ENCODE data around the gene MAGOHB.

MAGOHB gene

DNA sequence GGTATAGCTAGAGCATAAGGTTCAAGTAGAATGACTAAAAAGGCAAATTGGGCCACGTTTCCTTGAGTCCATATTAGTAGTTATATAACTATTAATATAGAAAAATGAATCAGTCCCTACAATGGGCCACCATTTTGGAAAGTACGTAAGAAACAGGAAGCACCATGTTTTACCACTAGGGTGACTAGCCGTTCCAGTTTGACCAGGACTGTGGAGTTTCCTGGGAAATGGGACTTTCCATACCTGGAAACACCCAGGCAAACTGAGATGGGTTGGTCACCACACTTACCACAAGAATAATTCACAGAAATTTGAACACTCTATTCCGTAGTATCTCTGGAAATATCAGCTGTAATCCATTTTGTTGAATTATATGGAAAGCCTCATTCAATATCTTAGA, 2.1 kb upstream of the MAGOHB start:
- peak; percentile 11 for DNase-seq
- Histone ChIP-seq H3K4ac (ENCODE audit: low read depth in 1 of 2, low read length in 2 of 2) (no peak overlapping the region), H2BK12ac (ENCODE audit: low read length in 2 of 2) (no peak overlapping the region), H3K4me2 (ENCODE audit: low read length, poor library complexity, severe bottlenecking) (no peak overlapping the region), H3K36me3 (ENCODE audit: control insufficient read depth in 1 of 2, insufficient read depth in 2 of 2, low read depth in 1 of 2, low read length in 2 of 2) (peaks cover 0 to 4% of the 10 kb centered on the region in 2 experiments), H3K9me3 (ENCODE audit: control insufficient read depth, low read length) (no peaks in the 10 kb centered on the region), H3K79me1 (replicated peaks; ENCODE audit: low read length, poor library complexity, severe bottlenecking) (peaks cover 1% of the 10 kb centered on the region), H2AFZ (ENCODE audit: low read depth, low read length) (no peak overlapping the region), H2BK15ac (ENCODE audit: low read depth, poor library complexity, severe bottlenecking) (no peak overlapping the region), H2BK5ac (ENCODE audit: low read depth, low read length, poor library complexity, severe bottlenecking) (no peak overlapping the region), H3K27ac (ENCODE audit: low read length, poor library complexity, severe bottlenecking) (no peak overlapping the region), H3K23ac (ENCODE audit: low read length in 2 of 2) (no peak overlapping the region), H3K14ac (ENCODE audit: low read length in 2 of 2) (no peak overlapping the region), H4K91ac (ENCODE audit: low read length) (no peak overlapping the region), H4K8ac (ENCODE audit: low read length) (no peak overlapping the region), H3K4me3 (ENCODE audit: insufficient read depth in 1 of 2, low read depth in 1 of 2, low read length in 2 of 2) (no peak overlapping the region), H2AK5ac (ENCODE audit: low read length, severe bottlenecking) (no peak overlapping the region), H2BK120ac (ENCODE audit: low read depth, low read length) (no peak overlapping the region), H3K27me3 (ENCODE audit: control insufficient read depth in 1 of 2, insufficient read depth in 1 of 2, low read length in 2 of 2) (no peaks in the 10 kb centered on the region), H3K4me1 (ENCODE audit: control insufficient read depth, insufficient read depth, low read depth, low read length) (peaks cover 6% of the 10 kb centered on the region), H3K18ac (ENCODE audit: low read depth in 1 of 2, low read length in 2 of 2) (no peak overlapping the region), H3K9ac (ENCODE audit: low read length) (no peak overlapping the region)
- 100% methylated on average over 3 of the region's 4 CpGs for WGBS

GRCh38 chr12:10614056-10614370, 604 bp upstream of the MAGOHB start:
- no peak overlapping the region for H4K91ac ChIP-seq (ENCODE audit: low read length)
- H3K18ac ChIP-seq (ENCODE audit: low read depth in 1 of 2, low read length in 2 of 2), result no peak overlapping the region
- H3K9ac ChIP-seq (ENCODE audit: low read length), result peak overlapping the region; percentile 98
- H2AFZ ChIP-seq (ENCODE audit: low read depth, low read length), result no peak overlapping the region
- peak overlapping the region; percentile 91 for H3K27ac ChIP-seq (ENCODE audit: low read length, poor library complexity, severe bottlenecking)
- no peak overlapping the region for H2BK120ac ChIP-seq (ENCODE audit: low read depth, low read length)
- peak overlapping the region in 1 of 2 experiments; percentile 93 for H3K4me3 ChIP-seq (ENCODE audit: insufficient read depth in 1 of 2, low read depth in 1 of 2, low read length in 2 of 2)
- peak overlapping the region in 1 of 2 experiments; percentile 26 for H3K4ac ChIP-seq (ENCODE audit: low read depth in 1 of 2, low read length in 2 of 2)
- no peak overlapping the region for H3K23ac ChIP-seq (ENCODE audit: low read length in 2 of 2)
- H2BK12ac ChIP-seq (ENCODE audit: low read length in 2 of 2), result no peak overlapping the region
- no peak overlapping the region for H4K8ac ChIP-seq (ENCODE audit: low read length)
- DNase-seq, result no peak
- no peak overlapping the region for H3K14ac ChIP-seq (ENCODE audit: low read length in 2 of 2)
- H3K36me3 ChIP-seq (ENCODE audit: control insufficient read depth in 1 of 2, insufficient read depth in 2 of 2, low read depth in 1 of 2, low read length in 2 of 2), result peaks cover 0 to 18% of the 10 kb centered on the region in 2 experiments
- no peaks in the 10 kb centered on the region for H3K27me3 ChIP-seq (ENCODE audit: control insufficient read depth in 1 of 2, insufficient read depth in 1 of 2, low read length in 2 of 2)
- no peak overlapping the region for H2BK5ac ChIP-seq (ENCODE audit: low read depth, low read length, poor library complexity, severe bottlenecking)
- peak overlapping the region; percentile 82 for H2AK5ac ChIP-seq (ENCODE audit: low read length, severe bottlenecking)
- peak overlapping the region; percentile 38 for H3K4me2 ChIP-seq (ENCODE audit: low read length, poor library complexity, severe bottlenecking)
- no peak overlapping the region for H2BK15ac ChIP-seq (ENCODE audit: low read depth, poor library complexity, severe bottlenecking)
- H3K9me3 ChIP-seq (ENCODE audit: control insufficient read depth, low read length), result no peaks in the 10 kb centered on the region
- WGBS, result 100% methylated on average over 1 of the region's 4 CpGs
- H3K4me1 ChIP-seq (ENCODE audit: control insufficient read depth, insufficient read depth, low read depth, low read length), result peaks cover 6% of the 10 kb centered on the region
- peaks cover 4% of the 10 kb centered on the region for H3K79me1 ChIP-seq (replicated peaks; ENCODE audit: low read length, poor library complexity, severe bottlenecking)

- H3K4me3 ChIP-seq (ENCODE audit: insufficient read depth in 1 of 2, low read depth in 1 of 2, low read length in 2 of 2), result peak overlapping the region; percentile 93 to 97
- H3K36me3 ChIP-seq (ENCODE audit: control insufficient read depth in 1 of 2, insufficient read depth in 2 of 2, low read depth in 1 of 2, low read length in 2 of 2), result peaks cover 0 to 29% of the 10 kb centered on the region in 2 experiments
- peak overlapping the region; percentile 87 to 93 for H3K18ac ChIP-seq (ENCODE audit: low read depth in 1 of 2, low read length in 2 of 2)
- H3K9me3 ChIP-seq (ENCODE audit: control insufficient read depth, low read length), result no peaks in the 10 kb centered on the region
- H4K91ac ChIP-seq (ENCODE audit: low read length), result peak overlapping the region; percentile 89
- peak overlapping the region; percentile 96 to 97 for H3K4ac ChIP-seq (ENCODE audit: low read depth in 1 of 2, low read length in 2 of 2)
- H3K14ac ChIP-seq (ENCODE audit: low read length in 2 of 2), result no peak overlapping the region
- H2AFZ ChIP-seq (ENCODE audit: low read depth, low read length), result peak overlapping the region; percentile 91
- peak overlapping the region; percentile 88 for H3K4me2 ChIP-seq (ENCODE audit: low read length, poor library complexity, severe bottlenecking)
- H3K23ac ChIP-seq (ENCODE audit: low read length in 2 of 2), result no peak overlapping the region
- H3K27ac ChIP-seq (ENCODE audit: low read length, poor library complexity, severe bottlenecking), result peak overlapping the region; percentile 82
- H3K4me1 ChIP-seq (ENCODE audit: control insufficient read depth, insufficient read depth, low read depth, low read length), result peaks cover 6% of the 10 kb centered on the region
- DNase-seq, result no peak
- WGBS, result 0% methylated on average over 6 of the region's 6 CpGs
- H2BK5ac ChIP-seq (ENCODE audit: low read depth, low read length, poor library complexity, severe bottlenecking), result no peak overlapping the region
- H2BK15ac ChIP-seq (ENCODE audit: low read depth, poor library complexity, severe bottlenecking), result no peak overlapping the region
- H3K9ac ChIP-seq (ENCODE audit: low read length), result peak overlapping the region; percentile 98
- H2BK120ac ChIP-seq (ENCODE audit: low read depth, low read length), result no peak overlapping the region
- H3K27me3 ChIP-seq (ENCODE audit: control insufficient read depth in 1 of 2, insufficient read depth in 1 of 2, low read length in 2 of 2), result no peaks in the 10 kb centered on the region
- H2BK12ac ChIP-seq (ENCODE audit: low read length in 2 of 2), result no peak overlapping the region
- H2AK5ac ChIP-seq (ENCODE audit: low read length, severe bottlenecking), result no peak overlapping the region
- H3K79me1 ChIP-seq (replicated peaks; ENCODE audit: low read length, poor library complexity, severe bottlenecking), result peaks cover 4% of the 10 kb centered on the region
- peak overlapping the region; percentile 93 for H4K8ac ChIP-seq (ENCODE audit: low read length)
Measured at GRCh38 chr12:10612984-10613348, 443 bp downstream of the MAGOHB start.

- WGBS, result 97% methylated on average over 4 of the region's 6 CpGs
- no peak overlapping the region for H4K8ac ChIP-seq (ENCODE audit: low read length)
- H3K9ac ChIP-seq (ENCODE audit: low read length), result peak overlapping the region; percentile 98
- no peak overlapping the region for H2BK15ac ChIP-seq (ENCODE audit: low read depth, poor library complexity, severe bottlenecking)
- H2AK5ac ChIP-seq (ENCODE audit: low read length, severe bottlenecking), result no peak overlapping the region
- H3K14ac ChIP-seq (ENCODE audit: low read length in 2 of 2), result no peak overlapping the region
- no peak overlapping the region for H3K27ac ChIP-seq (ENCODE audit: low read length, poor library complexity, severe bottlenecking)
- no peak overlapping the region for H2BK12ac ChIP-seq (ENCODE audit: low read length in 2 of 2)
- H3K4me1 ChIP-seq (ENCODE audit: control insufficient read depth, insufficient read depth, low read depth, low read length), result peaks cover 6% of the 10 kb centered on the region
- H3K23ac ChIP-seq (ENCODE audit: low read length in 2 of 2), result no peak overlapping the region
- H4K91ac ChIP-seq (ENCODE audit: low read length), result no peak overlapping the region
- H2AFZ ChIP-seq (ENCODE audit: low read depth, low read length), result no peak overlapping the region
- H3K18ac ChIP-seq (ENCODE audit: low read depth in 1 of 2, low read length in 2 of 2), result no peak overlapping the region
- peaks cover 0 to 37% of the 10 kb centered on the region in 2 experiments for H3K36me3 ChIP-seq (ENCODE audit: control insufficient read depth in 1 of 2, insufficient read depth in 2 of 2, low read depth in 1 of 2, low read length in 2 of 2)
- H3K9me3 ChIP-seq (ENCODE audit: control insufficient read depth, low read length), result no peaks in the 10 kb centered on the region
- no peak overlapping the region for H3K4me2 ChIP-seq (ENCODE audit: low read length, poor library complexity, severe bottlenecking)
- no peak overlapping the region for H2BK120ac ChIP-seq (ENCODE audit: low read depth, low read length)
- H2BK5ac ChIP-seq (ENCODE audit: low read depth, low read length, poor library complexity, severe bottlenecking), result no peak overlapping the region
- H3K79me1 ChIP-seq (replicated peaks; ENCODE audit: low read length, poor library complexity, severe bottlenecking), result peaks cover 6% of the 10 kb centered on the region
- DNase-seq, result no peak
- peak overlapping the region in 1 of 2 experiments; percentile 93 for H3K4me3 ChIP-seq (ENCODE audit: insufficient read depth in 1 of 2, low read depth in 1 of 2, low read length in 2 of 2)
- no peaks in the 10 kb centered on the region for H3K27me3 ChIP-seq (ENCODE audit: control insufficient read depth in 1 of 2, insufficient read depth in 1 of 2, low read length in 2 of 2)
- H3K4ac ChIP-seq (ENCODE audit: low read depth in 1 of 2, low read length in 2 of 2), result no peak overlapping the region
Measured at GRCh38 chr12:10612110-10612509, 1.3 kb downstream of the MAGOHB start.

Measured in mesenchymal stem cell (in vitro differentiated cells and primary cell).